Motor neuron (in vitro differentiated cells): ENCODE data around the gene AFAP1. TPM values are rescaled to one million over a fixed set of nuclear protein-coding genes. Genes with fewer than 3 reads are reported as not detected.
A peak's percentile ranks its signal among the peaks of the same experiment; 100 is the strongest.

Source experiments
- ATAC-seq, 8 experiments: fragments of 200-7000 bp; cut with Tn5 transposase; replicated peaks in 6 of 8; 2 replicates each; pipeline ENCODE4 v1.8.0; 2021; ENCODE audit warnings: mild to moderate bottlenecking in 8 of 8, moderate library complexity in 8 of 8
- H3K27ac ChIP-seq, 2 donors: fragments of 250-450 bp; sonication (Bioruptor Pico); 2 replicates each; pipeline ENCODE4 v1.9.0; 2021; ENCODE audit warnings: antibody characterized with exemption in 2 of 2, mild to moderate bottlenecking in 2 of 2, moderate library complexity in 1 of 2
- H3K4me1 ChIP-seq, 2 donors: fragments of 250-450 bp; sonication (Bioruptor Pico); replicated peaks in 1 of 2; 2 replicates each; pipeline ENCODE4 v1.6.1; 2021; ENCODE audit warnings: antibody characterized with exemption in 2 of 2, mild to moderate bottlenecking in 2 of 2, moderate library complexity in 1 of 2
- H3K4me3 ChIP-seq, 5 donors: fragments of 250-450 bp; sonication (Bioruptor Pico); 2 replicates each; pipeline ENCODE4 v1.9.0; 2021; ENCODE audit warnings: antibody characterized with exemption in 5 of 5, mild to moderate bottlenecking in 5 of 5, moderate library complexity in 4 of 5
- WGBS, 10 experiments: fragments of 450-650 bp; shearing (Covaris generic); methylation state at CpG; one replicate each; pipeline ENCODE4 v1.0.0; 2022; 5-methylcytosine and 5-hydroxymethylcytosine counted together
- in situ Hi-C, 9 experiments: fragments of 400-800 bp; cut with MboI; loops; one replicate each; pipeline ENCODE4 v1.15.0; 2021; ENCODE audit warnings: low sequenced_read_pairs in 9 of 9, low pct_unique_long_range_greater_than_20kb in 2 of 9; ENCODE audit not compliant: unreplicated experiment in 9 of 9
- total RNA-seq, 8 experiments: library from RNA; unstranded; fragments of 300-600 nt; gene quantifications; 2 replicates each; pipeline versions ENCODE4 v1.2.3 to v1.2.4, GENCODE V29; 2022

The AFAP1 gene
- total RNA-seq, 8 experiments from 2014 or later: 25.1 to 209 (median 41.4) TPM

- in situ Hi-C loops: loop anchor here in 5 of 9 experiments (25.0 kb wide), 2 partner anchors 402 to 527 kb away; partner anchors contain the start of gene SORCS2 (in 5 of the 5)
- Histone ChIP-seq H3K4me3 (no peak overlapping the region), H3K27ac (no peak overlapping the region), H3K4me1 (peaks cover 18 to 23% of the 10 kb centered on the region in 2 donors)
- no peak for ATAC-seq
- WGBS, 10 experiments: 100% methylated on average over 1 of the region's 1 CpG; no CpG with 5 or more reads in 7 of the 10 experiments
Observed at GRCh38 chr4:7714738-7715137, 224.9 kb downstream of the AFAP1 start.

GRCh38 chr4:7714176-7714575, 225.5 kb downstream of the AFAP1 start:
- WGBS, 10 experiments: 87 to 96% (median 93%) methylated on average over 7 to 18 of the region's 20 CpGs; no CpG with 5 or more reads in 6 of the 10 experiments
- peaks cover 18 to 21% of the 10 kb centered on the region in 2 donors for H3K4me1 ChIP-seq
- no peak overlapping the region for H3K27ac ChIP-seq
- in situ Hi-C loops: loop anchor here in 5 of 9 experiments (25.0 kb wide), 2 partner anchors 402 to 527 kb away; partner anchors contain the start of gene SORCS2 (in 5 of the 5)
- no peak overlapping the region for H3K4me3 ChIP-seq
- ATAC-seq: no peak

GRCh38 chr4:7713757-7714156, 225.9 kb downstream of the AFAP1 start:
- Histone ChIP-seq H3K4me1 (peaks cover 20 to 21% of the 10 kb centered on the region in 2 donors), H3K27ac (no peak overlapping the region), H3K4me3 (no peak overlapping the region)
- 74 to 80% methylated on average over 2 to 3 of the region's 7 CpGs; no CpG with 5 or more reads in 8 of the 10 experiments for WGBS, 10 experiments
- in situ Hi-C loops: loop anchor here in 5 of 9 experiments (25.0 kb wide), 2 partner anchors 401 to 526 kb away; partner anchors contain the start of gene SORCS2 (in 5 of the 5)
- ATAC-seq: no peak

GRCh38 chr4:7712021-7712671, 227.5 kb downstream of the AFAP1 start:
- Histone ChIP-seq H3K4me3 (no peak overlapping the region), H3K27ac (no peak overlapping the region), H3K4me1 (peaks cover 18 to 24% of the 10 kb centered on the region in 2 donors)
- peak in 3 of 8 experiments; percentile 17 to 58 (median 57) for ATAC-seq
- in situ Hi-C loops: loop anchor here in 5 of 9 experiments (25.0 kb wide), 2 partner anchors 400 to 525 kb away; partner anchors contain the start of gene SORCS2 (in 5 of the 5)
- WGBS, 10 experiments: 60 to 91% (median 80%) methylated on average over 1 to 6 of the region's 19 CpGs; no CpG with 5 or more reads in 5 of the 10 experiments

GRCh38 chr4:7711307-7711963, 228.2 kb downstream of the AFAP1 start:
- Histone ChIP-seq H3K27ac (no peak overlapping the region), H3K4me1 (peaks cover 18 to 24% of the 10 kb centered on the region in 2 donors), H3K4me3 (no peak overlapping the region)
- ATAC-seq: no peak
- 95 to 100% (median 100%) methylated on average over 1 to 4 of the region's 10 CpGs; no CpG with 5 or more reads in 7 of the 10 experiments for WGBS, 10 experiments
- in situ Hi-C loops: loop anchor here in 5 of 9 experiments (25.0 kb wide), 2 partner anchors 399 to 524 kb away; partner anchors contain the start of gene SORCS2 (in 5 of the 5)

- Histone ChIP-seq H3K27ac (no peak overlapping the region), H3K4me1 (peaks cover 18 to 24% of the 10 kb centered on the region in 2 donors), H3K4me3 (no peak overlapping the region)
- ATAC-seq: peak in 5 of 8 experiments; percentile 21 to 66 (median 59)
- 58 to 100% (median 93%) methylated on average over 1 to 10 of the region's 21 CpGs; no CpG with 5 or more reads in 6 of the 10 experiments for whole genome bisulfite sequencing, 10 experiments
- in situ Hi-C loops: loop anchor here in 5 of 9 experiments (25.0 kb wide), 2 partner anchors 398 to 523 kb away; partner anchors contain the start of gene SORCS2 (in 5 of the 5)
Observed at GRCh38 chr4:7710576-7711306, 228.9 kb downstream of the AFAP1 start.

GRCh38 chr4:7710126-7710525, 229.5 kb downstream of the AFAP1 start:
- peaks cover 21 to 30% of the 10 kb centered on the region in 2 donors for H3K4me1 ChIP-seq
- in situ Hi-C loops: loop anchor here in 5 of 9 experiments (25.0 kb wide), 2 partner anchors 398 to 523 kb away; partner anchors contain the start of gene SORCS2 (in 5 of the 5)
- no peak for ATAC-seq
- no peak overlapping the region for H3K27ac ChIP-seq
- 86 to 100% (median 89%) methylated on average over 2 to 7 of the region's 11 CpGs; no CpG with 5 or more reads in 7 of the 10 experiments for WGBS, 10 experiments
- H3K4me3 ChIP-seq: no peak overlapping the region

- Histone ChIP-seq H3K4me1 (peaks cover 23 to 33% of the 10 kb centered on the region in 2 donors), H3K27ac (no peak overlapping the region), H3K4me3 (no peak overlapping the region)
- in situ Hi-C loops: loop anchor here in 5 of 9 experiments (25.0 kb wide), 2 partner anchors 397 to 522 kb away; partner anchors contain the start of gene SORCS2 (in 5 of the 5)
- no peak for ATAC-seq
- WGBS, 10 experiments: 77 to 95% (median 81%) methylated on average over 1 to 4 of the region's 6 CpGs; no CpG with 5 or more reads in 6 of the 10 experiments
Observed at GRCh38 chr4:7709431-7709830, 230.2 kb downstream of the AFAP1 start.

- Histone ChIP-seq H3K4me1 (peaks cover 23 to 33% of the 10 kb centered on the region in 2 donors), H3K27ac (no peak overlapping the region), H3K4me3 (no peak overlapping the region)
- in situ Hi-C loops: loop anchor here in 5 of 9 experiments (25.0 kb wide), 2 partner anchors 397 to 522 kb away; partner anchors contain the start of gene SORCS2 (in 5 of the 5)
- WGBS, 10 experiments: 0 to 83% (median 45%) methylated on average over 1 to 8 of the region's 15 CpGs; no CpG with 5 or more reads in 6 of the 10 experiments
- no peak for ATAC-seq
Observed at GRCh38 chr4:7708981-7709380, 230.7 kb downstream of the AFAP1 start.

Other genes starting within 250 kb of the AFAP1 start
- 10 to 100 TPM in 2 of 8 experiments, 1 to 10 TPM in 5, under 1 TPM in 1; 0.58 to 18.7 (median 6.5) TPM for gene ABLIM2, start 219.0 kb upstream of the AFAP1 start, total RNA-seq